Stimulated activated CD4-positive, alpha-beta T cell treated with anti-CD3 and anti-CD28 coated beads, Interleukin-15, amount 100 ng/mL, for 48 hours (primary cell): ENCODE data around the gene INSYN2B.

Source experiments
- DNase-seq, 2 donors: peaks; one replicate each; pipeline ENCODE4 v3.0.0-alpha.2; 2020; ENCODE audit warnings: low read depth in 2 of 2

The INSYN2B gene

GRCh38 chr5:169980418-169981053 lies at the start of gene INSYN2B:
INSYN2B (minus strand) TSS chr5:169980495; CDS start chr5:169883898, 96,597 bp downstream.
- DNase-seq: peak in 1 of 2 donors; percentile 7

- DNase-seq: no peak
Observed at GRCh38 chr5:170028124-170028523, 47.8 kb upstream of the INSYN2B start.

- no peak for DNase-seq
Observed at GRCh38 chr5:170025853-170026252, 45.6 kb upstream of the INSYN2B start.

- DNase-seq: no peak
Observed at GRCh38 chr5:170021506-170021905, 41.2 kb upstream of the INSYN2B start.

GRCh38 chr5:170020423-170020822 lies 40.1 kb upstream of the INSYN2B start:
- DNase-seq: no peak

- no peak for DNase-seq
Observed at GRCh38 chr5:170012622-170013021, 32.3 kb upstream of the INSYN2B start.

GRCh38 chr5:170011751-170012150 lies 31.5 kb upstream of the INSYN2B start:
- DNase-seq: no peak

- DNase-seq: no peak
Observed at GRCh38 chr5:170010595-170010994, 30.3 kb upstream of the INSYN2B start.

GRCh38 chr5:170008376-170008775 lies 28.1 kb upstream of the INSYN2B start:
- DNase-seq: no peak

- DNase-seq: no peak
Observed at GRCh38 chr5:170006021-170006420, 25.7 kb upstream of the INSYN2B start.

- no peak for DNase-seq
Observed at GRCh38 chr5:170000155-170000554, 19.9 kb upstream of the INSYN2B start.

GRCh38 chr5:169999621-170000020 lies 19.3 kb upstream of the INSYN2B start:
- DNase-seq: no peak

GRCh38 chr5:169997798-169998197 lies 17.5 kb upstream of the INSYN2B start:
- DNase-seq: no peak

- DNase-seq: no peak
Observed at GRCh38 chr5:169993485-169993790, 13.1 kb upstream of the INSYN2B start.

GRCh38 chr5:169992789-169993484 lies 12.6 kb upstream of the INSYN2B start:
- no peak for DNase-seq

- no peak for DNase-seq
Observed at GRCh38 chr5:169991115-169991869, 11.0 kb upstream of the INSYN2B start.

GRCh38 chr5:169989365-169989764 lies 9.1 kb upstream of the INSYN2B start:
- DNase-seq: no peak

- no peak for DNase-seq
Observed at GRCh38 chr5:169988947-169989346, 8.7 kb upstream of the INSYN2B start.

- no peak for DNase-seq
Observed at GRCh38 chr5:169988206-169988605, 7.9 kb upstream of the INSYN2B start.

- no peak for DNase-seq
Observed at GRCh38 chr5:169979871-169980270, 424 bp downstream of the INSYN2B start.

- no peak for DNase-seq
Observed at GRCh38 chr5:169978714-169979113, 1.6 kb downstream of the INSYN2B start.

GRCh38 chr5:169974121-169974770 lies 6.0 kb downstream of the INSYN2B start:
- no peak for DNase-seq
